Activated CD4-positive, alpha-beta T cell treated with anti-CD3 and anti-CD28 coated beads, Interleukin-10, Interleukin-2, amounts not matched to agents 100 ng/mL and 50 ng/mL, durations not matched to agents 16 hours and 8 hours (primary cell): ENCODE measurements around the gene TYMP.

Experiments used
- DNase-seq: peaks from one replicate; pipeline ENCODE4 v3.0.0-alpha.2; 2020

Gene TYMP, protein sequence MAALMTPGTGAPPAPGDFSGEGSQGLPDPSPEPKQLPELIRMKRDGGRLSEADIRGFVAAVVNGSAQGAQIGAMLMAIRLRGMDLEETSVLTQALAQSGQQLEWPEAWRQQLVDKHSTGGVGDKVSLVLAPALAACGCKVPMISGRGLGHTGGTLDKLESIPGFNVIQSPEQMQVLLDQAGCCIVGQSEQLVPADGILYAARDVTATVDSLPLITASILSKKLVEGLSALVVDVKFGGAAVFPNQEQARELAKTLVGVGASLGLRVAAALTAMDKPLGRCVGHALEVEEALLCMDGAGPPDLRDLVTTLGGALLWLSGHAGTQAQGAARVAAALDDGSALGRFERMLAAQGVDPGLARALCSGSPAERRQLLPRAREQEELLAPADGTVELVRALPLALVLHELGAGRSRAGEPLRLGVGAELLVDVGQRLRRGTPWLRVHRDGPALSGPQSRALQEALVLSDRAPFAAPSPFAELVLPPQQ

DNA sequence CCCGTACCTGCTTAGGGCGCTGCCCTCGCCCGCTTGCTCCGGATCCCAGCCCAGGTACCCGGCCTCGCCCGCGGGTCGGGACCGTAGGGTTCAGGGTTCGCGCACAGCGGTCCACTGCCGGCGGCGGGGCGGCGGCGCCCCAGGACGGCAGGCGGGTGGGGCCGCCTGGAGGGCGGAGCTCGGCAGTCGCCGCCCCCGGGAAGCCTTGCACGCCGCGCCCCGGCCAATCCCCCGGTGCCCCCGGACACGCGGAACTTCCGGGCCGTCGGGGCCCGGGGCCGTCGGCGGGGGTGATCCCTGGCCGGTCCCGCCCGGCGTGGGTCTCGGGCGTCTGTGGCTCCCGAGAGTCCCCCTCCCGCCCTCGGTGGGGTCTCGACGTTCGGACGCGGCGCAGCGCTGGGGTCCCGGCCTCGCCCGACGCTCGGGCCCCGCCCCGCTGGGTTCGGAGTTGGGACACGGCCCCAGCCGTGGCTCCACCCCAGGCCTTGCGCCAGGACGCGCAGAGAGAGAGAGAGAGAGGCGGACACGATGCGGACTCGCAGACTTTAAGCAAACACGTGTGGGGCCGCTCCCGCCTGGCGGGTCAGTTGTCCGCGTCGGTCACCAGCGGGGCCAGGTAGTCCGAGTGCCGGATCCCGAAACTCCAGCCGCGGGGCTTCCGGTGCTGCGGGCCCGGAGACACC, at the start of gene TYMP:
TSS of gene TYMP (minus strand) at position 116 of the 683 bp plus-strand sequence. CDS start 303 bp downstream, outside the sequence.
- DNase-seq, result peak; percentile 87

DNA sequence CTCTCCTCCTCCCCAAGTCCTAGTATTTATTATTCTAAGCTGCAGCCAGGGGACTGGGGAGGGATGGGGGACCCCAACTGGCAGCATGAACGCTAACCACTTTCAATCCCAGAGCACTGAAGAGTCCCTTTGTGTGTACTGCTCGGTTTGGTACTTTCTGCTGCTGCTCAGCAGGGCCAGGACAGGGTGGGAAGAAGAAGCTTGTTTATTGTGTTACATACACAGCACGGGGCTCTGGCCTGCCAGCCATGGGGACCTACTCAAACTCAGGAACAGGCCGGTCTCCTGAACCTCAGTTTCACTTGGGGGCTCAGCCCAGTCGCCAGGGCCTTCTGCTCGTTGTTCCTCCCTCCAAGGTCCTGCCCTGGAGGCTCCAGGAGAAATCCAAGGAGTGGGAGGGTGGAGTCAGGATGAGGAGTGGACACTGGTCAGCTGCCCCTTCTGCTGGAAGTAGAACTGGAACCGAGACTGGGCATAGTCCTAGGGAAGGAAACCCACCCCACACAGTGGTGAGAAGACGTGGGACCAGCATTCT, 49.0 kb upstream of the TYMP start:
- no peak for DNase-seq

DNA sequence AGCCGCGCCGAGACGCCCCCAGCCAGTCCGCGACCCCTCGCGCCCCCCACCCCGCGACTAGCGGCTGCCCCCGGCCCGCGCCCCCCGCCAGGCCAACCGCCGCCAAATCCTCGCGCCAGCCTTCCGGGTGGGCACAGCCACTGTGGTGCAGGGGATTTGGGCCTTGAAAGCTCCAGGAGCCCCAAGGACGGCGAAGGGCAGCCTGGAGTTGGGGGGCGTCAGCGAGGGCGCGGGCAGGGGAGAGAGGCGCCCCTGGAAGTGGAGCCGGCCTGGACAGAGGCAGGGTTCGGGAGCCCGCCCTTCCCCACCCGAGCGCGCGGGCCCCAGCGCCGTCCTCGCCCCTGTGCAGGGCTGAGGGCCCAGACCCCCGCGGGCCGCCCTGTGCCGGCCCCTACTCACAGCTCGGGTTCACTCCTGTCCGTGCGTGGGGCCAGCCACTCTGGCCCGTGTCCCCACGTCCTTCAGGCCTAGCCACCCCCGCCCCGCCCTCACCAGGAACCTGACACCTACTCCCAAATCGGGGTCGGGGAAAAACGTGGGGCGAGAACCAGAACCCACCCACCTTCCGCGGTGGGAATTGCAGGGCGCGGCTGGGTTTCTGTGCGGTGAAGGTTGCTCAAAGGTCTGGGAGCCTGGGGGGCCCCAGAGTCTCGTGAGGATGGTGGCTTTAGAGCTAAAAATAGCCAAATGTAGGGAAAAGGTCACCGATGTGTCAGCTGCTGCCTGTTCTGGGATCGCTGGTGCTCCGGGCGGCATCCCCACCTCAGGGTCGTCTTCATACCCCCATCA, 48.4 kb upstream of the TYMP start, which contains the start of gene CPT1B:
TSS of gene CPT1B (minus strand) at position 441 of the 789 bp plus-strand sequence. CDS start 512 bp downstream, outside the sequence.
- no peak for DNase-seq

DNA sequence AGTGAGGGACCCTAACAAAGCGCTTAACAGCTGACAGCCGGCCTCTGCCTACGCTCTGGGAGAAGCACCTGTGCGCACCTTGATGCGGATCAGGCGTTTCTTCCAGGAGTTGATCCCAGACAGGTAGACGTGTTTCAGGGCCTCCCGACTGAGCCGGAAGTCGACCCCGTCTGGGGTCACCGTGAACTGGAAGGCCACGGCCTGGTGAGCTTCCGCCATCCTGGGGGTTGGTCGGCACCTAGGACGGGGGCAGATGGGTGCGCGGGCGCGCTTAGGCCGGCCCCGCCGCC, 47.8 kb upstream of the TYMP start:
- no peak for DNase-seq

DNA sequence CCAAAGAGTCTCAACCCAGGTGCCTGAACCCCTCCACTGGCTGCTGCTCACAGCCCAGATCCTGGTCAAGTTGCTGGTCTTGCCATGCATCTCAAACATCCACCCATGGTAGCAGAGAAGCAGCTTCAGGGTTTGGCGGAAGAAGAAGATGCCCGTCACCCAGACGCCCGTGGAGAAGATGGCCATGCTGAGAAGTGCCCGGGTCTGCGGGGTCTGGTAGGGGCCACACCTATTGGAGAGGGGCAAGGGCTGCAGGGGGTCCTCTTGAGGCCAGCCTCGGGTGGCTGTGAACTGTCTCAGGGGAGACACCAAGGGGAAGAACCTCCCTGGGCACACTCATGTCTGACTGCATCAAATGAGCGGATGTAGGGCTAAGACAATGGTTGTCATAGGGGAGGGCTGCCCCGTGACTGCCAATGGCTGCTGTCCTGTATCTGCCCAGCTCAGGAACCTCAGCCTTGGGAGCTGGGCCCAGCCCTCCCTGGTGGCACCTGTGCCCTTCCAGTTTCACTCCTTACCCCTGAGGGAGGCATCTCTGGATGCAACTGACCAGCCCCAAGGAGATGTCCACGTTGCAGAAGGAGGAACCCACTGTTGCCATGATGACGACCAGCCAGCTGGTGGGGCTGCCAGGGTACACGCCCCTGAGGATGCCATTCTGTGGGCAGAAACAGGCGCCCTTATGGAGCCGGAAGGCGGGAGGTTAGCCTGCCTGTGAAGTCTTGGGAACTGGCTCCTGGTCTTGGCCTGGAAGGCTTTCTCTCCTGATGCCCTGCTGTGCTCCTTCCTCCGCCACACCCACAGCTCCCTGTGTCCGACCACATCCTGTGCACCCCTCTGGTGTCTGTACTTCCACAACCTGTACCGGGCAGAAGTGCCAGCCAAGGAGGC, 47.2 kb upstream of the TYMP start:
- DNase-seq, result no peak

DNA sequence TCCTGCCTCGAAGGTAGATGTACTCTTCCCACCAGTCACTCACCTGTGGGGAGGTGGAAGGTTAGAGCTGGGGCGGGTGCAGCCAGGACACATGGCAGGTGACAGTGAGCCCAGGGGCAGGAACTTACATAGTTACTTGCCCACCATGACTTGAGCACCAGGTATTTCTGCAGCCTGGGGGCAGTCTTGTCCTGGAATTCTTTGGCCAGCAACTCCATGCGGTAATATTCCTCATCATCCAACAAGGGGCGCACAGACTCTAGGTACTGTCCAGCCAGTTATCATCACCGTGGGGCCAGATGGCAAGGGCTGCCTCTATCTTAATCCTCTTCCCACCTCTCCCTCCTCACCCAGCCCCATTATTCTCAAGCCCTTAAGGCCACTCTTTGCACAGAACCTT, 46.3 kb upstream of the TYMP start:
- no peak for DNase-seq

DNA sequence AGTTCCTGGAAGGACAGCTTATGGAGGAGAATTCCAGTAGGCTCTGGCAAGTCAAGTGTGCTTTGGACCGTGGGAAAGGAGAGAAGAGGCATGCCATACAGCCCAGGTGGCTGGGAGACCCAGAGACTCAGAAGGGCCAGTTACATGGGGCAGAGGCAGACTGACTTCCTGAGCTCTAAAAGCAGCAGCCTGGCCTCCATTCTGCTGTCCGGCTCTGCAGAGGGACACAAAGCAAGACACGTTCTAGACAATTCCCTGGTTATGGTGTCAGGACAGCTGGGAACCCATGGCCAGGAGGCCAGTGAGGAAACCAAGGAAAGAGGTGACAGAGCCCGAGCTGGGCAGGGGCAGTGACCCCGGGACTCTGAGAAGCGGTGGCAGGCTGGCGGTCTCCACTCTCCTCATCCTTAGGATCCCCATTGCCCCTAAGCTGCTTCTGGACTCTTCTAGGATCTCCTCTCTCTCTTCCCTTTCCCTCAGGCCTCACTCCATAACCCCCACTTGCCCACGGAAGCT, 45.7 kb upstream of the TYMP start:
- no peak for DNase-seq

DNA sequence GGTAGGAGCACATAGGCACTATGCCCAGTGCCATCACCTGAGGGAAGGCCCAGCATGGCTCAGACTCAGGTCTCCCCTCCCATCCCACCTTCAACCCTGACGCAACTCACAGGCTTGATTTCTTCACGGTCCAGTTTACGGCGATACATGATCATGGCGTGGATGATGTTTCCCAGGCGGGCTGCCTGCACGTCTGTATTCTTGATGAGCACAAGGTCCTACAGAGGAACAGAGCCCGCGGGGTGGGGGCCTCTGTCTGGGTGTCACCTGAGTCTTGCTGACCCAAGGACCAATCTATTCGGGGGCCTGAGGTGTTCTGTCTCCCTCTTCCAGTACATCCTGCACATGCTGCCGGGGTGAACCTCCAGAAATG, 44.6 kb upstream of the TYMP start:
- DNase-seq, result no peak

DNA sequence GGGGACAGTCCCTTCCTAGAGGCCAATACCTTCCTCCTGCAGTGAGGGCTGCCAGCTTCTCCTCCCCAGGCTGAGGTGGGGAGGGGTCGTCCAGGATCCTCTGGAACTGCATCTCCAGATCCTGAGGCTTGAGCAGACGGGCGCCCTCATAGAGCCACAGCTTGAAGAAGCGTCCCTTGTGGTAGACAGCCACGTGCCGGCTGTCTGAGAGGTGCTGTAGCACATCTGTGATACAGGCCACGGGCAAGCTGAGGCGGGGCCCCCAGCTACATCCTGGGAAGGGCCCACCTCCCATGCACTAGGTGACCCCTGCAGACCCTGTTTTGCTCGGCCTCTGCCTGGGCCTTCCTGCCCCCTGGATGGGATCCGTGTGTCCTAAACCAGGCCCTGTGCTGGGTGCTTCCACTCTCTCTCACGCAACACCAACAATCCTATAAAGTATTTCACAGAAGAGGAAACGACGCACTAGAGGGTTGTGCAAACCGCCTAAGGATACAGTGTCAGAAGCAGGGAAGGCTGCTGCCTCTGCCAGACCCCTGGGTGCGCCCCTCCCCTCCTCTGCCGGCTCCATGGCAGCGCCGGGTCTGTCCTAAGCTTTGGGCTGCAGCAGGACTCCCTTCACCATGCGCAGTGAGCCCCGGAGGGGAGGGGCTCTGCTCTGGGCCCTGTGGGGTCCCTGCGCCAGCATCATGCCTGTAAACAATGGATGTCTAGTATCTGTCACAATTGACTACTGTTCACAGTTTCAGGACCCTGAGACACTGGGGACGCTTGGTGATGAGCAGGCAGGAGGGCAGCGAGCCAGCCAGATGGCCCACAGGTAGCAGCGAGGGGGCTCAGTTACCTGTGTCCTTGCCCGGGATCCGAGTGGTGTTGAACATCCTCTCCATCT, 43.9 kb upstream of the TYMP start:
- DNase-seq, result no peak

DNA sequence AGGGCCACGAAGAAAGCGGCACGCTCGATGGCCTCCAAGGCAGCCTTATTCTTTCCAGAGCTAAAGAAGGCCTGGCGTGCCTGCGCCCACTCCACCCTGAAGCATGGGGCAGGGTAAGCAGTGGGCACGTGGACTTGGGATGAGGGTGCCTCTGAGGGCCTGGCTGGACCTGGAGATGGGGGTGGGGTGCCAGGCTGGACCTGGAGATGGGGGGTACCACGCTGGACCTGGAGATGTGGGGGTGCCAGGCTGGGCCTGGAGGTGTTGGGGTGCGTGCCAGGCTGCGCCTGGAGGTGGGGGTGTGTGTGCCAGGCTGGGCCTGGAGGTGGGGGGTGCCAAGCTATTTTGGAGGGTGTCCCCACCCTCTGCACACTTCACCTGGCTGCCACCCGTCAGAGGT, 43.2 kb upstream of the TYMP start:
- DNase-seq, result no peak

DNA sequence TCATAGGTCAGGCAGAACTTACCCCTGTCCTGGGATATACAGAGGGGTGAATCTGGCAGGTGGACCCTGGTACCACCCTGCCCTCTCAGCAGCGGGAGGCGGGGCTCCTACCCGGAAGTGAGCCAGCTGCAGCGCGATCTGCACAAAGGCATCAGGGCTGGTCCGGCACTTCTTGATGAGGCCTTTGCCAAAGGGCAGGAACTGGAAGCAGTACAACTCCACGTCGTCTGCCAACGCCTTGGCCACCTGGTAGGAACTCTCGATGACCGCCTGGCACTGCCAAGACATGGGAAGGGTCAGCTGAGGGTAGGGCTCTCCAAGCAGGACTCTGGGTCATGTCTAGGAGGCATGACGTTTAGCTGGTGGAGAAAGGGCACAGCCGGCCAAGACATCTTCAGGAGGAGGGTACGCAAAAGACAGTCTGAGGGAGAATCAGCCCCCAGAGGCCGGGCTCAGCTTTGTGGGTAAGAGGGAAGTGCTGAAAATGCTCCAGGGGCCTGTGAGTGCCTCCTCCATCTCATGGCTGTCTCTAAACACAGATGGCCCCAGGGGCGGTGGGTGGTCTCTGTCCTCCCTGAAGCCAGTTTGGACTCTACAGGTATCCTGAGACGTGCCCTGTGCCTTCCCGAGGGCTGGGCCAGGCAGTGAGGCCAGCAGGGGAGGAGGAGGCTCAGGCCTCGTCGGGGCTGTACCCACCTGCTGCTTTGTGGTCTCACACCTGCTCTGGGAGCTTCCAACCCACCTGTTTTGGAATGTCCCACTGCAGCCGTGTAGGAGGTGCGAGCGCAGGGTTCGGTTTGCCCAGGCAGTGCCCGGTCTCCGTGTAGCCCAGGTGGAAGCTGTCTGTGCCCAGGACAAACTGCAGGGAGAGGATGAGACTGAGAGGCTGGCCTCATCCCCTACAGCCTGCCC, 41.7 kb upstream of the TYMP start:
- DNase-seq, result no peak

DNA sequence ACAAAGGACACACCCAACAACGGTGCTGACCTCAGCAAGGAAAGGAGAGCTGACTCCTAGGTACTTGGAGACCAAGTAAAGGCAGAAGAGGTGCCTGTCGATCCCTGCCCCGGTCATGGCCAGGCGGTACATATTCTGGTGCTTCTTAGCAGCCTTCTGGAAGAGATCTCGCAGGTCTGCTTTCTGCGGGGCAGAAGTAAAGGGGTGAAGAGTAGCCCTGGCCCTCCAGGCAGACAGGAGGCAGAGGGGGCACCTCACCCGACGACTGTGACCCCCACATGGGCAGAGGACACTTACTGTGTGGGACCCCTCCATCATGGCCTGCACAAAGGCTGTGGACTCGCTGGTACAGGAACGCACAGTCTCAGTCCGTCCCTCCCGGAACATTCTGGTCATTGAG, 41.0 kb upstream of the TYMP start:
- DNase-seq, result no peak

DNA sequence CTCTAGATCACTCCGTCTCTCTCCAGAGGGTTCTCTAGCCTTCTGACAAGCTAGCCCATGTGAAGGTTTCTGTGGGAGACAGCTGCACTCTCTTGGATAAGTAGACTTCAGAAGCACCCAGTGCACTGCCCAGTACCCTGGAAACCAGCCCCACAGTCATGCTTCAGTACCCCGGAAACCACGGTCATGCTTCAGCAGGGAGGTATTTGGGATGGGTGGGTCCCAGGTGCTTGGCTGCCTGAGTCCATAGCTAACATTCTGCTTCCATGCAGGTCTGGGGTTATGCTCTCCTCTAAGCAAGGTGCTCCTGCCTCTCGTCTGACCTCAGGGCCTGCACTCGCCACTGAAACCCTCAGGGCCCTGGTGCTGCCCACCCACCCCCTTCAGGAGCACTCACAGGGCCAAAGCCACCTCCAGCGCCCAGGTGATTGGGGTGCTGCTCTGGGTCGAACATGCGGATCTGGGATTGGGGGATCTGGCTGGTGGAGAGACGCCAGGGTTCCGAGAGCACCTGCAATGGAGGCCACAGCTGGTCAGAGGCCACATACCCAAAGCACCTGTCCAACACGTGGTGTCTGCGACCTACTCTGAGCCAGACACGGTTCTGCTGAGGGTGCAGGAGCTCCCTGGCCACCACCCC, 40.2 kb upstream of the TYMP start:
- DNase-seq, result no peak

DNA sequence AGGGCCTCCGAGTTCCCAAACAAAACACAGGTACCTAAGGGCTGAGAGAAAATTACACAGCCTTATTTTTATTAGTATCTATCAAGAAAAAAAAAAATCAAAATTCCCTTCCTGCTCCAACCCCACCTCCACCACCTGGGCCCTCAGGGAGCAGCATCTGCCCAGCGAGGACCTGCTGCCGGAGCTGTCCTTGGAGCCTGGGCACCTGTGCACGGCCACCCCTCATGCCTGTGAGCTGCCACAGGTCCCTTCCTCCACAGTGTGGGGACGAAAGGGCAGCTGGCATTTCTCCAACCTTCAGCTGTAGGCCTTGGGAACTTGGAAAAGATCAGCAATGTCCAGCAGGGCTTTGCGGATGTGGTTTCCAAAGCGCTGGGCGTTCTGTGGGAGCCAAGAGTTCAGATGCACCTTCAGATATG, 39.2 kb upstream of the TYMP start:
- DNase-seq, result no peak

DNA sequence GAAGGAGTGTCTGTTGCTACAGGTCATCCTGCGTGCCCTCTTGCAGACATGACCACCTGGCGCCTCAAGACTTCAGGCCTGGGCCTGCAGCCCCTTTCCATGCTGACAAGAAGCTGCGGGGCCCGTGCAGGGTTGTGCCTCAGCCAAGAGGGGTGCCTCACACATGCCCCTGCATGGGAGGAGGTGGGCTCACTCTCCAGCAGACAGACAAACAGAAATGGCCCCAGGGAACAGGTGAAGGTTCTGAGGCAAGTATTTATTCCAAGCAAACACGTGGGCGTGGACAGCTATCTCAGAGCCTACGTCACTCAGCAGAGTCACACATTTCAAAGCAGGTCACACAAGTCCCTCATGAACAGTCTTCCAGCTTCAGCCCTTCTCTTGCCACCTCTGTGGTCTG, 38.8 kb upstream of the TYMP start:
- DNase-seq, result no peak

DNA sequence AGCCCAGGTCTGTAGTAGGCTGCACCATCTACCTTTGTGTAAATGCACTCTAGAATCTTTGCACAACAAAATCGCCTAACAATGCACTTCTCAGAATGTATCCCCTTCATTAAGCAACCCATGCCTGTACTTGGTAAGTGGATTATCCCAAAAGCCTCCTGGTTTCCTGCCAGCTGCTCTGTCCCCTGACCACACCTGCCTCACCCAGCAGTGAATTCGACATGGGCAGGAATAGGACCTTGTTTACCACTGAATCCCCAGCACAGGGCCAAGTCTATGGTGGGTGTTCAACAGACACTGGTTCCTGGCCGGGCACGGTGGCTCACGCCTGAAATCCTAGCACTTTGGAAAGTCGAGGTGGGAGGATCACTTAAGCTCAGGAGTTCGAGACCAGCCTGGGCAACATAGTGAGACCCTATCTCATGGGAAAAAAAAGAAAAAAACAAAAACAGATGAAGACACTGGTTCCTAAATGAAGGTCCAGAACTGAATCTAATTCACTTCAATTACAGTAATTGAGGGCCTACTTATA, 38.0 kb upstream of the TYMP start:
- DNase-seq, result no peak

DNA sequence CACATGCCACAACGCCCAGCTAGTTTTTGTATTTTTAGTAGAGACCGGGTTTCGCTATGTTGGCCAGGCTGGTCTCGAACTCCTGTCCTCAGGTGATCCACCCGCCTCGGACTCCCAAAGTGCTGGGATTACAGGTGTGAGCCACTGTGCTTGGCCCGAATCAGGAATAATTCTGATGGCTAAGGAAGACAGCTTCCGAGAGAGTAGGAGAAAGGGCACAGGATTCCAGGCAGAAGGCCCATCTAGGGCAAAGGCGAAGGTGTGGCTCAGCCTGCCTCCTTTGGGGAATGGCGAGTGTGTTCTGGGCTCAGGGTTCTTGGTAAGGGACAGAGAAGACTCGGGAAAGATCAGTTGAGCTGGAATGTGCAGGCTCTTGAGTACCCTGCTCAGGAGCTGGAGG, 34.5 kb upstream of the TYMP start:
- DNase-seq, result no peak

DNA sequence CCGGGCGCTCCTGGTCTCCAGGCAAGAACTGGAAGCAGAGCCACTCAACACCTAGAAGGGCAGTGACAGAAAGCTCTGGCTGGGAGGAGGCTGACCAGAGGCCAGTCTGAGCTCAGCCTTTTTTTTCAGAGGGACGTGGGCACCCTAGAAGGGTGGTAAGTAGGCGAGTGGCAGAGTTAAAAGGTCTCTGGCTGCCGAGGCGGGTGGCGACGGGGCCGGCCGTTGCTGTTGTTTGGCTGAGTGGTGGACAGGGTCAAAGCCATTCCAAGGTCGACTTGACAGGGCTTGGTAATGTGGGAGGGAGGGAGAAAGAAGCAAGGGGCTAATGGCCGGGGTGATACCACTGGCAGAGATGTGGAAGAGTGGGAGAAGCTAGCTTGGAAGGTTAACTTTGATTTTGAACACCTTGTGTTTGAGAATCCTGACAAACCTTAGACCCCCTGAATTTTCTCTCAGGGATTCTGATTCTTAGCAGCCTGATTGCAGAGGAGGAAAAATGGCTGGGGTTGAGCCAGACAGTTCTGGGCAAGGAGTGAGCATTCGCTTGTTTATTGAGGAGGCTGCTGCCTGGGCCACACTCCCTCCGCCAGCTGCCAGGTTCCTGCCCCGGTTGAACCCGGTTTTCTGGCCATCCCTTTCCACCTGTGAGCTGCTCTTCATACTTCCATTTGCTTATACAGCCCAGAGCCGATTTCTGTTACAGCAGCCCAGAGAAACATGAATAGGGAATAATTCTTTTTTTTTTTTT, 33.8 kb upstream of the TYMP start:
- no peak for DNase-seq
